Activated naive CD4-positive, alpha-beta T cell treated with anti-CD3 and anti-CD28 coated beads, Interleukin-2, amount 10 ng/mL, durations not matched to agents 7 days and 5 days (primary cell): ENCODE measurements around the gene KLHL1.

Experiments used
- CTCF ChIA-PET: fragments of 350-600 bp; sonication (Branson Sonifier 250); formaldehyde crosslinking; loops from one replicate; lab custom pipeline; 2021; ENCODE audit warnings: antibody characterized with exemption; lab: Charles Lee
- DNase-seq: peaks from one replicate; pipeline ENCODE4 v3.0.0-alpha.2; 2020
- H3K27ac Mint-ChIP-seq: one replicate; pipeline ENCODE4 v1.8.0; 2021; ENCODE audit warnings: mild to moderate bottlenecking, moderate library complexity, mixed read lengths
- H3K27me3 Mint-ChIP-seq: one replicate; pipeline ENCODE4 v1.8.0; 2021; ENCODE audit warnings: mild to moderate bottlenecking, mixed read lengths
- H3K36me3 Mint-ChIP-seq: one replicate; pipeline ENCODE4 v1.8.0; 2021; ENCODE audit warnings: mixed read lengths
- H3K4me1 Mint-ChIP-seq: one replicate; pipeline ENCODE4 v1.8.0; 2021; ENCODE audit warnings: mixed read lengths
- H3K4me3 Mint-ChIP-seq: one replicate; pipeline ENCODE4 v1.8.0; 2021; ENCODE audit warnings: mild to moderate bottlenecking, moderate library complexity, mixed read lengths
- H3K9me3 Mint-ChIP-seq: one replicate; pipeline ENCODE4 v1.8.0; 2021; ENCODE audit warnings: mixed read lengths

KLHL1 gene

GRCh38 chr13:70054572-70054971 lies 53.7 kb downstream of the KLHL1 start:
- H3K27me3 Mint-ChIP-seq, result no peaks in the 10 kb centered on the region
- no peak overlapping the region for H3K4me3 Mint-ChIP-seq
- CTCF ChIA-PET, result no interaction called here
- no peak overlapping the region for H3K27ac Mint-ChIP-seq
- no peaks in the 10 kb centered on the region for H3K4me1 Mint-ChIP-seq
- peaks cover 11% of the 10 kb centered on the region for H3K9me3 Mint-ChIP-seq
- H3K36me3 Mint-ChIP-seq, result no peaks in the 10 kb centered on the region
- DNase-seq, result no peak

- no peaks in the 10 kb centered on the region for H3K4me1 Mint-ChIP-seq
- no peaks in the 10 kb centered on the region for H3K27me3 Mint-ChIP-seq
- CTCF ChIA-PET, result no interaction called here
- H3K4me3 Mint-ChIP-seq, result no peak overlapping the region
- peaks cover 10% of the 10 kb centered on the region for H3K9me3 Mint-ChIP-seq
- no peak overlapping the region for H3K27ac Mint-ChIP-seq
- DNase-seq, result no peak
- H3K36me3 Mint-ChIP-seq, result no peaks in the 10 kb centered on the region
Measured at GRCh38 chr13:70051531-70051930, 56.7 kb downstream of the KLHL1 start.

- Mint-ChIP-seq H3K36me3 (no peaks in the 10 kb centered on the region), H3K27me3 (no peaks in the 10 kb centered on the region)
- CTCF ChIA-PET, result no interaction called here
Measured at GRCh38 chr13:70043685-70044084, 64.6 kb downstream of the KLHL1 start.

GRCh38 chr13:70042193-70042592 lies 66.1 kb downstream of the KLHL1 start:
- no peak overlapping the region for H3K4me3 Mint-ChIP-seq
- peaks cover 6% of the 10 kb centered on the region for H3K9me3 Mint-ChIP-seq
- no peak for DNase-seq
- H3K4me1 Mint-ChIP-seq, result no peaks in the 10 kb centered on the region
- CTCF ChIA-PET, result no interaction called here
- no peak overlapping the region for H3K27ac Mint-ChIP-seq
- no peaks in the 10 kb centered on the region for H3K36me3 Mint-ChIP-seq
- no peaks in the 10 kb centered on the region for H3K27me3 Mint-ChIP-seq

More at GRCh38 chr13:70043685-70044084, 64.6 kb downstream of the KLHL1 start:
- no peak overlapping the region for H3K4me3 Mint-ChIP-seq
- no peak overlapping the region for H3K27ac Mint-ChIP-seq
- peaks cover 6% of the 10 kb centered on the region for H3K9me3 Mint-ChIP-seq
- no peak for DNase-seq
- no peaks in the 10 kb centered on the region for H3K4me1 Mint-ChIP-seq

- H3K27me3 Mint-ChIP-seq, result no peaks in the 10 kb centered on the region
- H3K4me3 Mint-ChIP-seq, result no peak overlapping the region
- peaks cover 5% of the 10 kb centered on the region for H3K9me3 Mint-ChIP-seq
Measured at GRCh38 chr13:70034286-70034685, 74.0 kb downstream of the KLHL1 start.

GRCh38 chr13:70027551-70027950 lies 80.7 kb downstream of the KLHL1 start:
- Mint-ChIP-seq H3K36me3 (no peaks in the 10 kb centered on the region), H3K27me3 (no peaks in the 10 kb centered on the region), H3K4me1 (no peaks in the 10 kb centered on the region), H3K27ac (no peak overlapping the region), H3K4me3 (no peak overlapping the region), H3K9me3 (peaks cover 6% of the 10 kb centered on the region)
- DNase-seq, result no peak
- CTCF ChIA-PET, result no interaction called here

More at GRCh38 chr13:70034286-70034685, 74.0 kb downstream of the KLHL1 start:
- CTCF ChIA-PET, result no interaction called here
- H3K4me1 Mint-ChIP-seq, result no peaks in the 10 kb centered on the region
- DNase-seq, result no peak
- no peaks in the 10 kb centered on the region for H3K36me3 Mint-ChIP-seq
- H3K27ac Mint-ChIP-seq, result no peak overlapping the region

GRCh38 chr13:70023516-70023915 lies 84.7 kb downstream of the KLHL1 start:
- Mint-ChIP-seq H3K27ac (no peak overlapping the region), H3K4me3 (no peak overlapping the region), H3K36me3 (no peaks in the 10 kb centered on the region), H3K9me3 (peaks cover 10% of the 10 kb centered on the region), H3K4me1 (no peaks in the 10 kb centered on the region), H3K27me3 (no peaks in the 10 kb centered on the region)
- DNase-seq, result no peak
- CTCF ChIA-PET, result no interaction called here

- Mint-ChIP-seq H3K27ac (no peak overlapping the region), H3K9me3 (peaks cover 10% of the 10 kb centered on the region), H3K4me3 (no peak overlapping the region), H3K27me3 (no peaks in the 10 kb centered on the region), H3K36me3 (no peaks in the 10 kb centered on the region), H3K4me1 (no peaks in the 10 kb centered on the region)
- DNase-seq, result no peak
- CTCF ChIA-PET, result no interaction called here
Measured at GRCh38 chr13:70022646-70023045, 85.6 kb downstream of the KLHL1 start.

- Mint-ChIP-seq H3K9me3 (peaks cover 7% of the 10 kb centered on the region), H3K4me1 (no peaks in the 10 kb centered on the region), H3K4me3 (no peak overlapping the region), H3K27me3 (no peaks in the 10 kb centered on the region), H3K27ac (no peak overlapping the region), H3K36me3 (no peaks in the 10 kb centered on the region)
- CTCF ChIA-PET, result no interaction called here
- DNase-seq, result no peak
Measured at GRCh38 chr13:70016116-70016515, 92.1 kb downstream of the KLHL1 start.

GRCh38 chr13:70014337-70014736 lies 93.9 kb downstream of the KLHL1 start:
- Mint-ChIP-seq H3K9me3 (peaks cover 7% of the 10 kb centered on the region), H3K36me3 (no peaks in the 10 kb centered on the region), H3K27ac (no peak overlapping the region), H3K27me3 (no peaks in the 10 kb centered on the region), H3K4me1 (no peaks in the 10 kb centered on the region), H3K4me3 (no peak overlapping the region)
- CTCF ChIA-PET, result no interaction called here
- DNase-seq, result no peak

GRCh38 chr13:69999875-70000274 lies 108.4 kb downstream of the KLHL1 start:
- H3K4me1 Mint-ChIP-seq, result no peaks in the 10 kb centered on the region
- CTCF ChIA-PET, result interaction anchor here (0.6 kb wide), 1 partner anchor 1416 kb away, joined by 3 read pairs; no protein-coding TSS in a partner anchor

GRCh38 chr13:69997061-69997460 lies 111.2 kb downstream of the KLHL1 start:
- no peaks in the 10 kb centered on the region for H3K27me3 Mint-ChIP-seq
- no peak overlapping the region for H3K27ac Mint-ChIP-seq
- no peaks in the 10 kb centered on the region for H3K4me1 Mint-ChIP-seq
- no peak for DNase-seq
- no peaks in the 10 kb centered on the region for H3K36me3 Mint-ChIP-seq
- CTCF ChIA-PET, result no interaction called here
- no peak overlapping the region for H3K4me3 Mint-ChIP-seq
- H3K9me3 Mint-ChIP-seq, result no peaks in the 10 kb centered on the region

More at GRCh38 chr13:69999875-70000274, 108.4 kb downstream of the KLHL1 start:
- Mint-ChIP-seq H3K9me3 (no peaks in the 10 kb centered on the region), H3K36me3 (no peaks in the 10 kb centered on the region), H3K27me3 (no peaks in the 10 kb centered on the region), H3K4me3 (no peak overlapping the region), H3K27ac (no peak overlapping the region)
- no peak for DNase-seq

GRCh38 chr13:69980799-69981198 lies 127.5 kb downstream of the KLHL1 start:
- CTCF ChIA-PET, result no interaction called here

GRCh38 chr13:69975496-69975895 lies 132.8 kb downstream of the KLHL1 start:
- Mint-ChIP-seq H3K4me3 (no peak overlapping the region), H3K27ac (no peak overlapping the region), H3K4me1 (no peaks in the 10 kb centered on the region), H3K9me3 (peaks cover 3% of the 10 kb centered on the region), H3K27me3 (no peaks in the 10 kb centered on the region), H3K36me3 (no peaks in the 10 kb centered on the region)
- CTCF ChIA-PET, result no interaction called here
- no peak for DNase-seq

More at GRCh38 chr13:69980799-69981198, 127.5 kb downstream of the KLHL1 start:
- H3K27ac Mint-ChIP-seq, result no peak overlapping the region
- no peaks in the 10 kb centered on the region for H3K27me3 Mint-ChIP-seq
- H3K4me1 Mint-ChIP-seq, result no peaks in the 10 kb centered on the region
- no peak for DNase-seq
- H3K9me3 Mint-ChIP-seq, result peaks cover 9% of the 10 kb centered on the region
- H3K36me3 Mint-ChIP-seq, result no peaks in the 10 kb centered on the region
- no peak overlapping the region for H3K4me3 Mint-ChIP-seq

- CTCF ChIA-PET, result no interaction called here
- no peak for DNase-seq
- H3K36me3 Mint-ChIP-seq, result no peaks in the 10 kb centered on the region
- H3K4me3 Mint-ChIP-seq, result no peak overlapping the region
- no peak overlapping the region for H3K27ac Mint-ChIP-seq
- no peaks in the 10 kb centered on the region for H3K27me3 Mint-ChIP-seq
- H3K4me1 Mint-ChIP-seq, result no peaks in the 10 kb centered on the region
- peaks cover 2% of the 10 kb centered on the region for H3K9me3 Mint-ChIP-seq
Measured at GRCh38 chr13:69970520-69970919, 137.7 kb downstream of the KLHL1 start.

- DNase-seq, result no peak
- no peak overlapping the region for H3K27ac Mint-ChIP-seq
- H3K4me3 Mint-ChIP-seq, result no peak overlapping the region
- peaks cover 2% of the 10 kb centered on the region for H3K9me3 Mint-ChIP-seq
- no peaks in the 10 kb centered on the region for H3K4me1 Mint-ChIP-seq
- H3K27me3 Mint-ChIP-seq, result no peaks in the 10 kb centered on the region
- H3K36me3 Mint-ChIP-seq, result no peaks in the 10 kb centered on the region
- CTCF ChIA-PET, result no interaction called here
Measured at GRCh38 chr13:69959046-69959445, 149.2 kb downstream of the KLHL1 start.
